Lower leg skin (tissue), 4 donors: ENCODE data around the gene CCDC78. TPM values are rescaled to one million over a fixed set of nuclear protein-coding genes. Genes with fewer than 3 reads are reported as not detected.

Source experiments
- DNase-seq, 2 donors: peaks; one replicate each; pipeline ENCODE4 v3.0.0-alpha.2; 2019; ENCODE audit warnings: low spot score in 2 of 2
- H3K4me3 ChIP-seq: fragments of 200-600 bp; sonication (generic); 2 replicates; pipeline ENCODE4 v1.5.1; 2017; ENCODE audit warnings: mild to moderate bottlenecking, low read depth; ENCODE audit not compliant: poor library complexity, severe bottlenecking
- POLR2A ChIP-seq, 2 donors: fragments of 450-650 bp; IDR thresholded peaks; one replicate each; pipeline ENCODE4 v1.6.1; 2016 to 2017; ENCODE audit warnings: antibody characterized with exemption in 2 of 2, mild to moderate bottlenecking in 1 of 2, moderate library complexity in 1 of 2
- WGBS, 2 donors: methylation state at CpG; one replicate each; pipeline ENCODE4 v1.1.5; 2018; 5-methylcytosine and 5-hydroxymethylcytosine counted together
- intact Hi-C: fragments of 100-400 bp; cut with DNase I; formaldehyde crosslinking; loops from one replicate; pipeline ENCODE4 v1.15.0; 2023; ENCODE audit warnings: low total_unique reads
- total RNA-seq, 4 donors: library from RNA; depleted of rRNA; stranded (reverse); fragments of >200 nt; gene quantifications; one replicate each; pipeline ENCODE4 v1.1.0, GENCODE V29; 2016
- TF ChIP-seq, protein P1 (sequence below), 3 donors: fragments of 450-650 bp; IDR thresholded peaks; one replicate each; pipeline ENCODE4 v1.5.1; 2016; ENCODE audit warnings: antibody characterized with exemption in 3 of 3, mild to moderate bottlenecking in 3 of 3, moderate library complexity in 2 of 3

Gene CCDC78
- total RNA-seq, 4 donors from 2014 or later = 0.52 to 0.55 TPM; not detected in 2

DNA sequence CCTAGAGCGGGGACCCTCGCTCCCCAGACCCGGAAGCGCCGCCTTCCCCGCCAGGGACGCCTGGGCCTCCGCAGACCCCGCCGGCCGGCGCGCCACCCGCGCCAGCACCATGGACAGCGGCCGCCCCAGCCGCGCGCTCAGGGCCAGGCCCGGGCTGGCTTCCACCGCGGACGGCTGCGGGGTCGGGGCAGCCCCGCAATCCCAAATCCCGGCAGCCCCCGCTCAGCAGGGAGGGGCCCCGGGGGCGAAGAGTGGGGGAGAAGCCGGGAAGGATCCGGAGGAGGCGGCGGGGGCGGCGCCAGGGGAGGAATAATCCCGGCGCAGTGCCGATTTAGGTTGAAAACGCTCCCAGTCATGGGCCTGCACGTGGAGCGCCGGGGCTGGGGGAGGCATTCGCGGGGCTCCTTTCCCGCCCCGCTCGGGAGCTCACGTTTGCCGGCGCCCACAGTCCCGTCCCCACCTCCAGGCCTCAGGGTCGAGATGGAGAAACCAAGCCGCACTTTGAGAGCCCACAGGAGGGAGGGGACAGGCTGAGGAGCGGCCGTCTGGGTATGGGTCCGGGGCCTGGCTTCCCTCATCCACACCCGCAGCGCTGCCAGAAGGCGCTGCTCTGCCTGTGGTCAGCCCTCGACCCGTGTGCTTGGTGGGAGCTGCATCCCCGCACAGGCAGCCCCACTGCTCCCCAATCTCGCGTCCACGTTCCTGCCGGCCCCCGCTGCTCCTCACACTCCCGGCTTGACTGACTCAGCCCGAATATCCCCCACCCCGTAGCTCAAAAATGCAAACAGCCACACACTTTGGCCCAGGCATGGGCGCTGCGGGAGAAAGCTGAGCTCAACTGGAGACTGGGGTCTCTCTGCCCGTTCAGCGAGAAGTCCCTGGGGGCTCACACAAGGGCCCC lies 25.3 kb downstream of the CCDC78 start:
- intact Hi-C loops = no loop called here
- no peak for DNase-seq
- WGBS, 2 donors = 6 to 12% methylated on average over 33 to 50 of the region's 76 CpGs
- H3K4me3 ChIP-seq = no peak overlapping the region
- TF ChIP-seq POLR2A (IDR thresholded peaks at IDR 0.05) = no peak
- TF ChIP-seq, protein P1, sequence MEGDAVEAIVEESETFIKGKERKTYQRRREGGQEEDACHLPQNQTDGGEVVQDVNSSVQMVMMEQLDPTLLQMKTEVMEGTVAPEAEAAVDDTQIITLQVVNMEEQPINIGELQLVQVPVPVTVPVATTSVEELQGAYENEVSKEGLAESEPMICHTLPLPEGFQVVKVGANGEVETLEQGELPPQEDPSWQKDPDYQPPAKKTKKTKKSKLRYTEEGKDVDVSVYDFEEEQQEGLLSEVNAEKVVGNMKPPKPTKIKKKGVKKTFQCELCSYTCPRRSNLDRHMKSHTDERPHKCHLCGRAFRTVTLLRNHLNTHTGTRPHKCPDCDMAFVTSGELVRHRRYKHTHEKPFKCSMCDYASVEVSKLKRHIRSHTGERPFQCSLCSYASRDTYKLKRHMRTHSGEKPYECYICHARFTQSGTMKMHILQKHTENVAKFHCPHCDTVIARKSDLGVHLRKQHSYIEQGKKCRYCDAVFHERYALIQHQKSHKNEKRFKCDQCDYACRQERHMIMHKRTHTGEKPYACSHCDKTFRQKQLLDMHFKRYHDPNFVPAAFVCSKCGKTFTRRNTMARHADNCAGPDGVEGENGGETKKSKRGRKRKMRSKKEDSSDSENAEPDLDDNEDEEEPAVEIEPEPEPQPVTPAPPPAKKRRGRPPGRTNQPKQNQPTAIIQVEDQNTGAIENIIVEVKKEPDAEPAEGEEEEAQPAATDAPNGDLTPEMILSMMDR (IDR thresholded peaks at IDR 0.05) = no peak

DNA sequence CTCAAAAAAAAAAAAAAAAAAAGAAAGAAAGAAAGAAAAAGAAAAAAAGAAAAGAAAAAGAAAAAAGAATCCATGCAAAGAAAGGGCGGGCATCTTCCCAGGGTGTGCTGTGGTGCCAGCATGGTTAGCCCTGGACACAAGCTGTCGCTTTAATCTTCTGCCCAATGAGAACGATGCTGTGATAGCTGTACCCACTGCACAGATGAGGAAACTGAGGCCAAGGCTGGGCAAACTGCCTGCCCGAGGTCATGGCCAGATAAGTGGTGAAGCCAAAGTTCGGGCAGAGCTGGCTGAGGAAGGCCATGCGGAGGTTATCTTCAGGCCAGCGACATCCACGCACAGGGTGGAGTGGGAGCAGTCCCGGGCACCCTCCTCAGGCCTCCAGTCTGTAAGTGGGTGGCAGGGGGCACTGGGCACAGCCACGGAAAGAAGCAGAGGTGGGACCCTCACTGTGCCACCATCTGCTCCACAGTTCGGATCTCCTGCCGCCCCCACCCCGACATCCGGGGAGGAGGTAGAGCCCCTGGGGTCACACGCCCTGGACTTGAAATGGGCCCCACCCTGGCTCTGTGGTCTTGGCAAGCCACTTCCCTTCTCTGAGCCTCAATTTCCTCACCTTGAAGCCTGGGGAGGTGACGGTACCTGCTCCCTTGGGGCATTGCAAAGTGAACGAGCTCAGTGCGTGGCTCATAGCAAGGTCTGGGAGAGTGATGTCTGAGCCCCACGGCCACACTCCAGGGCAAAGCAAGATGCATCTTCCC lies 27.2 kb downstream of the CCDC78 start:
- H3K4me3 ChIP-seq = no peak overlapping the region
- no peak for TF ChIP-seq POLR2A (IDR thresholded peaks at IDR 0.05)
- TF ChIP-seq, protein P1 (IDR thresholded peaks at IDR 0.05) = no peak
- intact Hi-C loops = no loop called here
- WGBS, 2 donors = 68 to 70% methylated on average over 19 of the region's 19 CpGs
- DNase-seq = no peak

DNA sequence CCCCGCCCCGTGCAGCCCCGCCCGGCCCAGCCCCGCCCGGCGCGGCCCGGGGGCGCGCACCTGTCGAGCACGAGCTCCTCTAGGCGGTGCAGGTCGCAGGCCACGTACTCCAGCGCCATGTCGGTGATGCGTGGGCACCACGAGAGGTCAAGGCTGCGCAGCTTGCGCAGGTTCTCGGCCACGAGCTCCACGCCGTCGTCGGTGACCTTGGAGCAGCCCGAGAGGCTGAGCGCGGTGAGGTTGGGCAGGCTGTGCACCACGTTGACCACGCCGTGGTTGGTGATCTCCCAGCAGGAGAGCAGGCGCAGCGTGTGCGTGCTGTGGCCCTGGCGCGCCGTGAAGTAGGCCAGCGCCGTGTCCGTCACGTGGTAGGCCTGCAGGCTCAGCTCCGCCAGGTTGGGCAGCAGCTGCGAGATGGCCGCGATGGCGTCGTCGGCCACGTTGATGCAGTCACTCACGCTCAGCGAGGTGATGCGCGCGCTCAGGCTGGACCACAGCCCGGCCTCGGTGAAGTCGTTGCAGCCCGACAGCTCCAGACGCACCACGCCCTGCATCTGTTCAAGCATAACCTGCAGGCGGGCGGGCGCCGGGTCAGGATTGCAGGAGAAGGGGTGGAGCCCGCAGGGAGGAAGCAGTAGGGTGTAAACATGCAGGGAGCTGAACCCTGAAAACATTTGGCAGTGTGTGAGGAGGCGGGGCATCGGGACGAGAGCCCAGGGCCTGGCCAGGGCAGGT lies 30.7 kb downstream of the CCDC78 start:
- no peak overlapping the region for H3K4me3 ChIP-seq

DNA sequence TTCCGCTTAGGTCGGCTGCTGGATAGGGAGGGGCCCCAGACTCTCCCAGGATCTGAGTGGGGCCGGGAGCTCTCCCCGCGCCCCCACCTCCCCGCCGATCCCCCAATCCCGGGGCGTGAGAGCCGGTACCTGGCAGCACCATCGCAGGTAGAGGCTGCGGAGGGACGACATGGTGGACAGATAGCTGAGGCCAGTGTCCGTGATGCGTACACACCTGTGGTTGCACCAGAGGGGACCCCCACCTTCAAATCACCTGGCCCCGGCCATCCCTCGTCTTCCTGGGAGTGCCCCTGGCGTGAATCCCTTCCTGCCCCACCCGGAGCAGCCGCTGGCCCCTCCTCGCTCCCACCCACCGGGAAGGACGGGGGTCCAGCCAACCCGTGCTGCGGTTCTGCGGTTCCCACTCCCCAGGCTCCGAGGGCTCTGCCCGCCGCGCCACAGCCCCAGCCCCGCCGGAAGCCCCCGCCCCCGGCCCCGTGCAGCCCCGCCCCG lies 31.3 kb downstream of the CCDC78 start:
- no peak for DNase-seq
- H3K4me3 ChIP-seq = peak overlapping the region; percentile 19
- 2% methylated on average over 19 to 20 of the region's 37 CpGs for WGBS, 2 donors
- intact Hi-C loops = no loop called here
- TF ChIP-seq POLR2A (IDR thresholded peaks at IDR 0.05) = no peak
- TF ChIP-seq, protein P1 (IDR thresholded peaks at IDR 0.05) = no peak

More for the DNA sequence above, 30.7 kb downstream of the CCDC78 start:
- intact Hi-C loops = no loop called here
- 1 to 4% methylated on average over 37 to 56 of the region's 71 CpGs for WGBS, 2 donors
- DNase-seq = peak; percentile 73 to 95
- TF ChIP-seq POLR2A (IDR thresholded peaks at IDR 0.05) = no peak
- TF ChIP-seq, protein P1 (IDR thresholded peaks at IDR 0.05) = peak in 1 of 3 donors; percentile 16

DNA sequence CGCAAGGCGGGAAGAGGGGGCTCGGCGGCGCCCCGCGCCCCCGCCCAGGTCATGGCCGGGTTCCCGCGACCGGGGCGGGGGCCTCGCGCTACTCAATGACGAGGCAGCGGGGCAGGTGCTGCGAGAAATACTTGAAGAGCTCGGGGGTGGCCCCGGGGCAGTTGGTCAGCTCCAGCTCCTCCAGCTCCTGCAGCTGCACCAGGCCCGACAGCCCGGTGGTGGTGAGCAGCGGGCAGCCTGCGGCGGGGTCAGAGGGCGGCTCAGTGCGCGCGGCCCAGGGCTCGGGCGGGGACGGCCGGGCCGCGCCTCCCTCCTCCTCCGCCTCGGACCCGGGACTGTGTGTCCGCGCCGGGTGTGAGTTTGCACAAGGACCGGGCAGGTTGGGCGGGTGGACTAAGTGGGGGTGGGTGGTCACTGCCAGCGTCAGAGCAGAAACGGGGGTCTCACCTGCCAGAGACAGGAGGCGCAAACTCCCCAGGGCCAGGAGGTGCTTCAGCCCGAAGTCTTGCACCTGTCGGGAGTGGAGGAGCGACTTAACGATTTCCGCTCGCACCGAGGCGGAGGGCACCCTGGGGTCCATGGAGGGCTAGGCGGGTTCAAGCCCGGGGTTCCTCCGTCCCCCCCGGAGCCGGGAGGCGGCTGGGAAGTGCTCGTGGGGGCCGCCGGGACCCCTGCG lies 31.9 kb downstream of the CCDC78 start:
- DNase-seq = no peak
- intact Hi-C loops = no loop called here
- H3K4me3 ChIP-seq = peak overlapping the region; percentile 19
- TF ChIP-seq, protein P1 (IDR thresholded peaks at IDR 0.05) = no peak
- TF ChIP-seq POLR2A (IDR thresholded peaks at IDR 0.05) = no peak
- WGBS, 2 donors = 2% methylated on average over 13 to 27 of the region's 64 CpGs
